ENCODE data around the gene SMIM17.

DNA sequence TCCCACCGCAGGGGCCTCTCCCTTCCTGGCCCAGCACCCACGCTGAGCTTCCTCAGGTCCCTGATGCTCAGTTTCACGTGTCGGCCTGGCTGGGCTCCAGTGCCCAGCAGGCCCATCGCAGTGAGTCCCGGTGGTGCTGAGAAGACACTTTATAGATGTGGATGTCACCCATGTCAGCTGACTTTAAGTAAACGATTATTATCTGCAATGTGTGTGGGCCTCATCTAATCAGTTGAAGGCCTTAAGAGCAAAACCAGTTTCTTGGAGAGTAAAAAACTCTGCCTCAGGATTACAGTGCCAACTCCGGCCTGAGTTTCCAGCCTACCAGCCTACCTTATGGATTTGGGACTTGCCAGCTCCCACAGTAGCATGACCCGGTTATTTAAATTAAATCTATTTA lies 17.3 kb upstream of the SMIM17 start:
- TF ChIP-seq, protein P1, sequence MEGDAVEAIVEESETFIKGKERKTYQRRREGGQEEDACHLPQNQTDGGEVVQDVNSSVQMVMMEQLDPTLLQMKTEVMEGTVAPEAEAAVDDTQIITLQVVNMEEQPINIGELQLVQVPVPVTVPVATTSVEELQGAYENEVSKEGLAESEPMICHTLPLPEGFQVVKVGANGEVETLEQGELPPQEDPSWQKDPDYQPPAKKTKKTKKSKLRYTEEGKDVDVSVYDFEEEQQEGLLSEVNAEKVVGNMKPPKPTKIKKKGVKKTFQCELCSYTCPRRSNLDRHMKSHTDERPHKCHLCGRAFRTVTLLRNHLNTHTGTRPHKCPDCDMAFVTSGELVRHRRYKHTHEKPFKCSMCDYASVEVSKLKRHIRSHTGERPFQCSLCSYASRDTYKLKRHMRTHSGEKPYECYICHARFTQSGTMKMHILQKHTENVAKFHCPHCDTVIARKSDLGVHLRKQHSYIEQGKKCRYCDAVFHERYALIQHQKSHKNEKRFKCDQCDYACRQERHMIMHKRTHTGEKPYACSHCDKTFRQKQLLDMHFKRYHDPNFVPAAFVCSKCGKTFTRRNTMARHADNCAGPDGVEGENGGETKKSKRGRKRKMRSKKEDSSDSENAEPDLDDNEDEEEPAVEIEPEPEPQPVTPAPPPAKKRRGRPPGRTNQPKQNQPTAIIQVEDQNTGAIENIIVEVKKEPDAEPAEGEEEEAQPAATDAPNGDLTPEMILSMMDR (conservative IDR thresholded peaks at IDR 0.05 in 1 of 2, IDR thresholded peaks at IDR 0.05 in 1 of 2; ENCODE audit: extremely low read depth in 1 of 2, insufficient read depth in 1 of 2, low read depth in 1 of 2, low read length in 2 of 2): no peak
- TF ChIP-seq EZH2 (IDR thresholded peaks at IDR 0.05; ENCODE audit: borderline replicate concordance, low read length): no peak

Measured in mammary epithelial cell (primary cell).